NCI-H1048 (cell line): ENCODE results near the gene LRRC8B.
"Not testable (repeated sequence)": the region's sequence is repeated elsewhere in the genome, so short reads cannot be mapped to it uniquely, and the experiment has no call there.

Experiments used
- DNase-seq: peaks from one replicate; lab custom pipeline; 2025; lab: John Stamatoyannopoulos, UW

Gene LRRC8B

DNA sequence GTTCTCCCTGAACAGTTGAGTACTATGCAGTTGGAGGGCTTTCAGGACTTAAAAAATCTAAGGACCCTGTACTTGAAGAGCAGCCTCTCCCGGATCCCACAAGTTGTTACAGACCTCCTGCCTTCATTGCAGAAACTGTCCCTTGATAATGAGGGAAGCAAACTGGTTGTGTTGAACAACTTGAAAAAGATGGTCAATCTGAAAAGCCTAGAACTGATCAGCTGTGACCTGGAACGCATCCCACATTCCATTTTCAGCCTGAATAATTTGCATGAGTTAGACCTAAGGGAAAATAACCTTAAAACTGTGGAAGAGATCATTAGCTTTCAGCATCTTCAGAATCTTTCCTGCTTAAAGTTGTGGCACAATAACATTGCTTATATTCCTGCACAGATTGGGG lies 59.6 kb downstream of the LRRC8B start:
- DNase-seq, result no peak

DNA sequence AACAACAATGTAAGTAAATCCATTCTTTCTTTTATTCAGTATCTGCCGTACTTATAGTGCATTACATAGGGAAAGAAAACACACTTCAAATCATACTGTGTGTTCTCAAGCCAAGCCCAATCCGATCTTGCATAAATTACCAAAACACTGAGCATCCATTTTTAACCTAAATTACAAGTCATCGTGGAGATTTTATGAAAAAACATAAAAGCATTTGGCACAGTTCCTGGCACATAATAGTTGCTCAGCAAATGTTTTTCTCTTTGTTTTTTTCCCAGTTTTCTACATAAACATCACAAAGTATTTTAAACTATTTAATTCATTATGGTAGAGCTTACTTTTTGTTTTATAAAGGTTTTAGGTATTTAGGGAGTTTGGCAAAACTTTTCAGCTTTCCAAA lies 60.2 kb downstream of the LRRC8B start:
- no peak for DNase-seq

DNA sequence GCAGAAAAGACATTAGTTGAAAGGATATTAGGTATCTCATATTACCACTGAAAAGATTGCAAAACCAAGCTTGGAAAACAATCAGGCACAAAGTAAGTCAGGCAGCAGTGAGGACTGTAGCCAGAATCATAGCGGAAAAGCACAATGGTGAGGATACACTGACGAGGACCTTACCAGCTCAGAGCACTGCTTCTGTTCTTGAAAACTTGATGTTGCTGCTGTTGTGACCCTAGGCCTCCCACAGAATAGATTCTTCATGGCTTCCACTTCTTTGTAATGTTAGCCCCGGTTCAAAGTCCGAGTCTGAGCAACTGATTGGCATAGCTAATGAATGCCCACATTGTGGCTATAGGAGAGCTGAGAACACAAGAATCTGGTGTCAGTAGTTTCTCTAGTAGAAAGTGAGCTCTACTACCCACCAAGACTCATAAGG lies 63.1 kb downstream of the LRRC8B start:
- no peak for DNase-seq

DNA sequence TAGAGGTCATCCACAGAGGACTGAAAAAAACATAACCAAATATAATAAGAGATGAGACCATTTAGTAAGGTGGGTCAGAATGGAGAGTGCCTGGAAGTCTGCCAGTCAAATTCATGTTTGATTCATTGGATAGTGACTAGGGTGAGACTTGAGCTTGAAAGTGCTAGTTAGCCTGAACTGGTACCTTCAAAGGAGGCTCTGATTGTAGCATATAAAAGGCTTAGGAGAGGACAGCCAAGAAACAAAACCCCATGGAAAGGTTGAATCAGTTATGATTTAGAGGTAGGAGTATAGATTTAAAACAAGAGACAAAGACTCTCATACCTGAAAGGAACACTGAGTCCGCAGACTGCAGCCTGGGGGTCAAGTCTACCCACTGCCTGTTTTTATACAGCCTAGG lies 63.9 kb downstream of the LRRC8B start:
- DNase-seq, result no peak

DNA sequence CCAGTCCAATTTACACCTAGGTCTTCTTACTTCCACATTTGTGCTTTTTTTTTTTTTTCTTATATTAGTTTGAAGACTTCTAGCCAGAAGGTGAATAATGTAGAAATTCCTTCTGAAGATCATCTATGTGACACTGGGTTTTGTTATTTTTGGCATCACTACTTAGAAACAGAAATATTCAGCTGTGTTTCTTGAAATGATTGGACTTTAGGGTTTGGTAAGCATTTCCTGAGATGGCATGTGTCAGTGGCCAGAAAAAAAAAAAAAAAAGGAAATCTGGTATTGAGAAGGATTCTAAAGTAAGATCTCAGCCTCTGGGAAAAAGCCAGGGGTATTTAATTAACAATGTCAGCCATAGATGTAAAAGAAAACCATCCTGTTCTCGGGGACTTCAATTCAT lies 64.9 kb downstream of the LRRC8B start:
- no peak for DNase-seq

DNA sequence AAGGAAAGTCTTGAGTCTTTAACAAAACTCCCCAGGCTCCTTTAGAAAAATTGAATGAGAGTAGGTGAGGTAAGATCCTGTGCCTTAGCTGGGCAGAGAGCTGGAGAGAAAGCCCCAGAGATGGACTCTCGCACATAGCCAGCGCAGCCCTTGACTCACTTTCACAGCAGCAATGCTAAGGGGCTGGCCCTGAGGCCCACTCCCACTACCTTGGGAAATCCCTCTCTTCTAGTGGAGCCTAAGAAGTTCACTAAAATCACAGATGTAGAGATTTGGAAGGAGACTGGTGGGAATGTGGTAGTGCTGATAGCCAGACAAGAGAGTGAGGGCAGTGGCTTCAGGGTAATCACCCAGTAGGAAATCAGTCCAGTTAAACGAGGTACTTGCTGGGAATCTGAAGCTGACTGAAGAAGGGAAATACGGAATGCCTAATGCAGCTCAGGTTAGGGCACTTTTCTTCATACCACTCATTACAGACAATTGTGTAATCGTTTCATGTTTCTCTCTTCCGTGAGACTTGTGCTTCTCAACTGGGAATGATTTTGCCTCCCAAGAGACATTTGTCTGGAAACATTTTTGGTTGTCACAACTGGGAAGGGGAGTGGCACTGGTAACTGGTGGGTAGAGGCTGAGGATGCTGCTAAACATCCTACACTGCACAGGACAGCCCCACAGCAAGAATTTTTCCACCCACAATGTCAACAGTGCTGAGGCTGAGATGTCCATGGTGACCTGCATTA lies 65.9 kb downstream of the LRRC8B start:
- DNase-seq, result no peak

DNA sequence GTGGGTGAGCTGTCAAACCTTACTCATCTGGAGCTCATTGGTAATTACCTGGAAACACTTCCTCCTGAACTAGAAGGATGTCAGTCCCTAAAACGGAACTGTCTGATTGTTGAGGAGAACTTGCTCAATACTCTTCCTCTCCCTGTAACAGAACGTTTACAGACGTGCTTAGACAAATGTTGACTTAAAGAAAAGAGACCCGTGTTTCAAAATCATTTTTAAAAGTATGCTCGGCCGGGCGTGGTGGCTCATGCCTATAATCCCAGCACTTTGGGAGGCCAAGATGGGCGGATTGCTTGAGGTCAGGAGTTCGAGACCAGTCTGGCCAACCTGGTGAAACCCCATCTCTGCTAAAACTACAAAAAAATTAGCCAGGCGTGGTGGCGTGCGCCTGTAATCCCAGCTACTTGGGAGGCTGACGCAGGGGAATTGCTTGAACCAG lies 68.3 kb downstream of the LRRC8B start:
- not testable (repeated sequence) for DNase-seq

DNA sequence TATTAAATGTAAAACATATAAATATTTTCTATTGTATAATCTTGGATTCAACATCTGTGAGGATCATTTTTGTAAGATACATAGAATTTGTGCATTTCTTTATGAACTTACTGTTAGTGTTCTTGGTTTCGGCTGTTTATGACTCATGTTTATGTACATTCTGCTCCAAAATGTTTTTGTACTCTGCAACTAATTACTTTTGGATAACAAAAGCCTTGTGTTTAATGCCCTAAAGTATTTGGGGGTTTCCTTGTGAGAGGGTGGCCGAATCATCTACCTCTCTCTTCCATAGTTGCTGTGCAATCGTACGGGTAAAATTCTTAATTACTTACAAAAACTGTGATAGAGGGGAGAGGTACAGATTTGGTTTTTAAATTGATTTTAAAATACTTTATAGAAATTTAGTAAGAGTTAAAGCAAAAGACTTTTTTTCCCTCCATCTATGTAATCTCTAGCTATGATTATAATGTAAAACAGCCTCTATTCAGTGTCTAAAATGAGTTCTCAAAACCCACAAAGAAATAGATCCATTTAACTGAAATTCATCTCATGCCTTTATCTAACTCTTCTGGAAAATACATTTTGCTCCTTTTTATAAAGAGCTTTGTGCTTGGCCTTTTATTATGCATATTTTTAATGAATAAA lies 69.6 kb downstream of the LRRC8B start:
- no peak for DNase-seq

DNA sequence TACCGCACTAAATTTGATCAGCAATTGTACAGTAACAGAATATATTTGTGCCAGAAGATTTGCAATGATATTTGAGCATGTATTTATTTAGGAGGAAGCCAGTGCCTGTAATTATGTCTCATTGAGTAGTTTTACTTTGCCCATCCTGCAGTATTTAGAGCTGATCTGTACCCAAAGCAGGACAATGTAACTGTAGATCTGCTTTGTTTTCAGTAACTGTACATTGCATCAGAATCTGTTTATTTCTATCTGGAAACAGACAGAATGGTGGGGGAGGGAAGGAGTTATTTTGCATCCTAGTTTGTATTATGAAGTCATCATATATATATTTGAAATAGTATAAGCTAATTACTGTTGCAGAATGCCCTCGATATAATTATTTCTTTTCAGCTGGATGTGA lies 72.1 kb downstream of the LRRC8B start:
- DNase-seq, result no peak

DNA sequence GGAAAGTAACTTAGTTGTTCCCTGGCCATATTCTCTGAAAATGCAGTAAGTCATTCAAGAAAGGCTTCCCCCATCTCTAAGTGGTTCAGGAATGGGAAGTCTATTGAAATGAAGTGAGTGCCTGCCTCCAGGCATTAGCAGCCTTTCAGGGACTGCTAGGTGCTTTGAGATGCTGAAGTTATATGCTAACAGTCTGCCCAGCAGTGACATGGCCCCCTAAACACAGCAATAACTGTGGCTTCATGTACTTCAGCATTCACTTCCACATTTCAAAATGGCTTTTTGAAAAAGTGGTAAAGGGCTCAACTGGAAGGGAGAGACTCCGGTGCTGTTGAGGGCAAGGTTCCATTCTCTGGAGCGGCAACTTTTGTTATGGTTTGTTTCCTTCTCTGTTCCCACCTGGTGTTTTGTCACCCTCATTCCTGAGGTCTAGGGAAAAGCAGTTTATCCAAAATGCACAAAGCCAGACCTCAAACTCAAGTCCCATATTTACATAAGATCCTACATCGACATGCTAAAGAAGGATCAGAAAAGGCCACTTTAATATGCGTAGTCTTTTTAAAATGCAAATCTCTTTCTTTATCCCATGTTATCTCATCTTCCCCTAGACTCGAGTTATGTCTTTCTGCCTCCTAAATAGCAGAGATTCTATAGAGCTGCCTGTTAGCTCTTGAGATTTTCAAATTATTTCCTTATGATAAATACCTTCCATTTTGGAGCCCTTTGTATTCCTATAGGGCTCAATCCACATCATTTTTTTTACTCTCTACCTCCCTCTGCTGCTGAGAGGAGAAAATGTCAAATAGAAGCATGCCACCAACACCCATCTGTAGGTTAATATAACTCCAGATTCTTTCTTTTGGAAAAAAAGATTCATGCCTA lies 74.1 kb downstream of the LRRC8B start:
- no peak for DNase-seq

DNA sequence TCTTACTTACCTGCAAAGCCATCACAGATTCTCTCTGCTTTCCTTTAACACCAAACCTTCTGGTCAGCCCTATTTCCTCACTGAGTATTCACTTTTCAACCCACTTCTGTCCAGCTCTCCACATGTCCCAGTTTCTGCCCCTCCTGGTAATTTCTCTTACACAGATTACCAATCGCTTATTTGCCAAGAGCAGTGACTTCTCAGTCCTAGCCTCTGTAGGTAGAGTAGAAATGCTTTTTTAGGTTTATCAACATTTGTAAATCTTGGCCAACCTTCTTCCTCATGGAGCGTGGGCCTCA lies 74.7 kb downstream of the LRRC8B start:
- no peak for DNase-seq

DNA sequence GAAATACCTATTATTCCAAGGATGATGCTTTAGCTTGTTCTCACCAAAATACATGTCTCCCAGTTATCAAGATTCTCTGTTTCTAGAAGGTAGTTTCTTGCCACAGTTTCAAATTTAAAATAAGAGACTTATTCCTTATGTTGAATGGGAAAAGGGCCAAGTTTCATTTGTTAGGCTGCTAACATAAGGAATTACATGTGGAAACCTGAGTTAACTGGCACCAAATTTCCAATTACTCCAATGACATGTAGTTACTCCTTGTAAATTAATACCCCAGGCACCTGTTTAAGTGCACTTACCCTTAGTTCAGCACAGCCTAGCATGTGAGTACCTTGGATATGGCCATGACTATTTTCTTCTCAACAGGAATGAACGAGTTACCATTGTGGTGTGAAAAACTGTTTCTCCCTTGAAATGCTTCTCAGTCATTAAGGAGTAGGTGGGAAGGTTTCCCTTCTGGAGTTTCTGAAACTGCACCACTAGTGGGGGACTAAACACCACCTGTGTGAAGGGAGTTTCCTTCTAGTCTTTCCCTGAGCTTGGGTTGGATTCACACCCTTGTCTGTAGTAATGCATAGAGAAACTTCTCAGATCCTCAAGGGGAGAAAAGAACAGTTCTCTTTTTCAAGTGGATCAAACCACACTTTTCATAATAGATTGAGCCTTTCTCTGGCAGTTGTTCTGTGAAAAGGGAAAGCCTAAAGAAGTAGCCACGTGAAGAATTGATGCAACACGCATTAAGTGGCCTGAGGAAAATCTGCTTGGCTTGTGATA lies 76.0 kb downstream of the LRRC8B start:
- no peak for DNase-seq

DNA sequence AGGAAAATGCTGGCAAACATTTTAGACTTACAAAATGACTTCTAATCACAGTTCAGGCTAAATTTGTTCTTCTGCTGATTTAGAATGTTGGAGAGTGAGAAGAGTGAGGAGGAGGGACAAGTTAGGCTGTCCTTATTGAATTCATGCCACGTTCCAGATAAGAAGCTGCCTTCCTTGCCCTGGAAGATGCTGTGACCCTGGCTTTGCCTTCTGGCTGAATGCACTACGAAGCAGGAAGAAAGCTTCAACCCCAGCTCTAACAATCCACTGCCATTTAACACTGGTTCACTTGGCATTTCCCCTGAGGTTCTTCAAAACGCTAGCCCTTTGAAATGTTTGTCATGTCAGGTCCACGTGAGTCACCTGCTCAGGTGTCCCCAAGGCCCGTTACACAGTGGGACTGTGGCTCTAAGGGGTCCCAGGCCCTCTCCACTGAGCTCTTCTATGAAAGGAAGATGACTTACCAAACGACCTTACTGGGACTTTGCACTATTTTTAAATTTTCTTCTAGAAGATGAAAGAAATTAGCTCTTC lies 78.3 kb downstream of the LRRC8B start:
- no peak for DNase-seq

DNA sequence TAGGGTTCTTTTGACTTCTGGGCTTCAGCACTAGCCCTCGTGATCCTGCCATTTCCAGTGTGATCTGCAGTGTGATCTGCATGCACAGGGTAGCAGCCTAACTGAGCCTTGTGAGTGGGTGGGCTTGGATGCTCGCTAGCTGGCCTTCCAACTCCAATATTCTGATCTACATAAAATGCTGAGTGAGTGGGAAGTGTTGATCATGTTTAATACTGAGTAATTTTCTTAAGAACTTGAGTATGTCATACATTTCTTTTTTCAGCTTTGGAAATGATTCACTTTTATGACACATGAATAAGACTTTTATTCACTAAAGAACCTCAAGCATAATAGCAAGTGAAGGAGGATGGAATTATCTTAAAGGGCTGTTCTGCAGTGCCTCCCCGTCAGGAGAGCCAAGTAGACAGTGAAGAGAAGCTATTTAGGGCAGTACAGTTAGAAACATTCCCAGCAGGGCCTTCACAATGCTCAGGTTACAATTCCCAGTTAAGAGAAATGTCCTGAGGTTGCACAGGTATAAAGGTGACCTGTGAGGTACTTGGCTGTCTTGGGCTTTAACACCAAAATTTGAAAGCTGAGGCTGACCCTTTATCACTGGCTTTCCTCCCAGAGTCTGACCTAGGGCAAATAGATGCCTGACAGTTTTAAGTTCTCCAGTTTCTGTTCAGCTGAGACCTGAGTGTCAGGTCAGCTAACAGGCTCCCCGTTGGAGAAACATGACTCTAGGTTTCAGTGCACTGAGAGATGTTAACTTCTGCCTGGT lies 79.2 kb downstream of the LRRC8B start:
- DNase-seq, result no peak

DNA sequence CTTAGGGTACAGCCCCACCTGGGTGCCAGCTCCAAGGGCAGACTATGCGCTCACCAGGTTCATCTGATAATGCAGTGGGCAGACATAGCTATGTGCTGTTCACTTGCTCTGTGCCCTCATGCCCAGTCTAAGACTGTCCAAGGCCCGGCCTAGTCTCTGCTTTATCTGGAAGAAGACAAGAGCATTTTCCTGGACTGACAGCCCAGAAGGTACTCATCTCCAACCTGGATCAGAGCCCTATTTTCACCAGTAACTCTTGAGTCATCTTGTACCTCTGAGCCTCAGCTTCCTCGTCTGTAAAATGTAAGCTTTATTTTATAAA lies 79.7 kb downstream of the LRRC8B start:
- no peak for DNase-seq

DNA sequence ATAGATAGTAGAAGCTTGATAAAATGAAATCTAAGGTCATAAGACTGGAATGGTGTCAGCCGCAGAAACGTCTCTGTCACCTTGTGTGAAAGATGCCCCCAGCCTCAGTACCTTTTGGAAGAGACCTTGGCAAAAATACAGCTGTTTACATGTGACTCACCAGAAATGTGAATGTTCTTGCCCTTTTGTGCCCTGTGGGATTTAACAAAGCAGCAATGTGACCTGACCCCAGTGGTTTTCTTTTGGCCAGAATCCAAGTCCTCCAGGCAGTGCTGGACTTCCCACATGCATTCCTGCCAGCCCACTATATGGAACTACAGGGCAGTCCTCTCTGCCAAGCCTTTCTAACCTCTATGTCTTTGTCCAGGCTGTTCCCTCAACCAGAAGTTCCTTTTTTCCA lies 81.1 kb downstream of the LRRC8B start:
- no peak for DNase-seq

DNA sequence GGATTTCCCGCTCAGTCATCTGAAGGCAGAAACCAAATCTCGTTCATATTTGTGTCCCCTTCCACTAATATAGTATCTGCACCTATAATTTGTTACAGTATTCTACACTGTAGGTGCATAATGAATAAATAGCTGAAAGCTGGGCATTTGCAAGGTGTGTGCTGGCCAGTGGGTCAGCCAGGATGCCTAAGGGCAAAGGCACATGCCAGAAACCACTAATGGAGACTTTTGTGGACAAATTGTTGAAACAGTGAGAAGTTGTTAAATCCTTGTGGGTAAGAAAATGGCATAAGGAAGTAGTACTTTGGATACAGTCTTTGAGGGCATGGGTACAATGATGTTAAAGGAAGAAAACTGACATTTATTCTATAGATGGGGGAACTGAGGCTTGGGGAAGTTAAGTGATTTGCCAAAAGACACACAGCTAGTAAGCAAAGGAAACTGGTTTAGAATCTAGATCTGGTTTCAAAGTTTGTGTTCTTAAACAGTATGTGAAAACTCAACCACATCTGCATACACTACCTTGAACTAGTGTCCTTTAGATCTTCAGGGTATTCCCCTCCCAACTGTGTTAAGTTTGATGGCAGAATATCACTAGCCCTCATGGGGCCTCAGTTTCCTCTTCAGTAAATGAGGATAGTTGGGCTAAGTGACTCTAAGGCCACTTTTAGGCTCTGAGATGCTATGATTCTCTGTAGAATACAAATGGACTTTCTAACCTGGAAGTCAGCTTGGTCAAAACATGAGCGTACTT lies 81.8 kb downstream of the LRRC8B start:
- DNase-seq, result no peak

DNA sequence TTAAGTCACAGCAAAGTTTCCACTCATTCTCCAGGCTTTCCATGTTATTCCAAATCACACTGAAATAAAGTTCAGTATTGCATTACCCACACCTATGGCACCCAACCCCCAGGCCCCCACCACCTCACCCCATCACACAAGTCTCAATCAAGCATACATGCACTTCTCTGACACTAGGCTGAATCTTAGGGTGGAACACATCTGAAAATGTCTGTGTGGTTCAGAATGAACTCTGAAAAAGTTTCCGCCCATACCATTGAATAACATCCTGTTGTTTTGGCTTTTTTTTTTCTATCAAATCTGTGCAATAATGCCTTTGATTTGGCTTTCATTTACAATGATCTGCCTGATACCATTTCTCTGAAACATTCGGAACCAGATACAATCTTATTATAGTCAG lies 82.5 kb downstream of the LRRC8B start:
- DNase-seq, result no peak

DNA sequence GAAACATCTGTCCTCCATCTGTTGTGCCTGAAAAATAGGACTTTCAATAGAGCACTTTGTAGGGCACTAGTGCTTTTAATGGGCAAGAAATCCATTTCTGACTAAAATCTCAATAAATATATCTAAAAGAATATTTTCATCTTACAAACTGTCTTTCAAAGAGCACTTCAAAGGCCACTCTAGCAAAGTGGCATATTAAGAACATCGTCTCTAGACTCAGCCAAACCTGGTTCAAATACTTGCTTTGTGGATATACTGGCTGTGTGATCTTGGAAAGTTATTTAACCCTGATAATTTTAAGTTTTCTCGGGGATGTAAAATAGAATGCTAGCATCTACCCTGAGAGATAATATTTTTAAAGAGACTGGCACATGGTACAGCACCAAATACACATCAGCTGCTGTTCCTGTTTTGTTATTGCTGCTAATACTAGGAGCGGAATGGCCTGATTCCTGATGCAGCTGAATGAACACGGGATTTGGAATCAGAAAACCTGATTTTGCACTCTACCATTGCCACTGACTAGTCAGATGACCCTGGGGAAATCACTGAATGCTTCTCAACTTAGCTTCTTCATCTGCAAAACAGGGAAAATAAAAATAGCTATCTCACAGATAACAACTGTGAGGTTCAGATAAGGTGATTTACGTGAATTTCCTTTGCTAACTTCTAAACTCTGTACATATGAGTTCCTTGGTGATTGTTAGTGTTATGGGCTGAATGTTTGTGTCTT lies 83.1 kb downstream of the LRRC8B start:
- DNase-seq, result no peak
